T follicular helper cell (primary cell): Measurements from ENCODE around the gene LMX1A.
A peak's percentile ranks its signal among the peaks of the same experiment; 100 is the strongest.

ENCODE experiments used
- DNase-seq: peaks from one replicate; pipeline ENCODE4 v3.0.0-alpha.2; 2020; ENCODE audit warnings: low read depth

The LMX1A gene

GRCh38 chr1:165265196-165265838, 91.2 kb downstream of the LMX1A start:
- no peak for DNase-seq

GRCh38 chr1:165259706-165260428, 96.6 kb downstream of the LMX1A start:
- DNase-seq = no peak

GRCh38 chr1:165259236-165259635, 97.3 kb downstream of the LMX1A start:
- no peak for DNase-seq

GRCh38 chr1:165257969-165258459, 98.5 kb downstream of the LMX1A start:
- peak; percentile 1 for DNase-seq

GRCh38 chr1:165254896-165255625, 101.5 kb downstream of the LMX1A start:
- DNase-seq = no peak

GRCh38 chr1:165254376-165254775, 102.1 kb downstream of the LMX1A start:
- DNase-seq = no peak

GRCh38 chr1:165253818-165254254, 102.7 kb downstream of the LMX1A start:
- no peak for DNase-seq

- DNase-seq = no peak
Measured at GRCh38 chr1:165248969-165249571, 107.4 kb downstream of the LMX1A start.

- no peak for DNase-seq
Measured at GRCh38 chr1:165241952-165242351, 114.6 kb downstream of the LMX1A start.

- no peak for DNase-seq
Measured at GRCh38 chr1:165241321-165241720, 115.2 kb downstream of the LMX1A start.

- DNase-seq = no peak
Measured at GRCh38 chr1:165240492-165240891, 116.0 kb downstream of the LMX1A start.

GRCh38 chr1:165239873-165240272, 116.6 kb downstream of the LMX1A start:
- no peak for DNase-seq

GRCh38 chr1:165235777-165236291, 120.7 kb downstream of the LMX1A start:
- DNase-seq = no peak

- no peak for DNase-seq
Measured at GRCh38 chr1:165235155-165235776, 121.2 kb downstream of the LMX1A start.

- DNase-seq = no peak
Measured at GRCh38 chr1:165234149-165234548, 122.4 kb downstream of the LMX1A start.

GRCh38 chr1:165228676-165229075, 127.8 kb downstream of the LMX1A start:
- DNase-seq = no peak

- DNase-seq = no peak
Measured at GRCh38 chr1:165228111-165228655, 128.3 kb downstream of the LMX1A start.

GRCh38 chr1:165226326-165226725, 130.2 kb downstream of the LMX1A start:
- DNase-seq = no peak

GRCh38 chr1:165225650-165226049, 130.9 kb downstream of the LMX1A start:
- no peak for DNase-seq

GRCh38 chr1:165225062-165225461, 131.5 kb downstream of the LMX1A start:
- DNase-seq = no peak

- no peak for DNase-seq
Measured at GRCh38 chr1:165224504-165224903, 132.0 kb downstream of the LMX1A start.
